Measurements from ENCODE around the gene UBA52. TPM values are rescaled to one million over a fixed set of nuclear protein-coding genes. Genes with fewer than 3 reads are reported as not detected.

Gene UBA52
- total RNA-seq, 4 donors from 2014 or later, result 405 to 1,087 (median 865) TPM

DNA sequence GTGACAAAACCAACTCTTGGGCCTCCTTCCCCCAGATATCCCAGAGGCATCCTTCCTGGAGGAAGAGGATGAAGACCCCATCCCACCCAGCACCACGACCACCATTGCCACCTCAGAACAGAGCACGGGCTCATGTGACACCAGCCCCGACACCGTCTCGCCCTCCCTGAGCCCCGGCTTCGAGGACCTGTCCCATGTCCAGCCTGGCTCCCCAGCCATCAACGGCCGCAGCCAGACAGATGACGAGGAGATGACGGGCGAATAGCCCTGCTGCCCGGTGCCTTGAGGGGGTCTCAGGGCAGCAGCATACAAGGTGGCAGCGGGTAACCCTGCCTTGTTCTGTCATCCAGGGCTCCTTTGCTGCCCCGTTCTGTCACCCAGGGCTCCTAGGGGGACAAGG, 3.3 kb upstream of the UBA52 start:
- peaks cover 67% of the 10 kb centered on the region for H3K36me3 ChIP-seq
- 94% methylated on average over 12 of the region's 15 CpGs for WGBS
- H3K27me3 ChIP-seq, result no peaks in the 10 kb centered on the region

DNA sequence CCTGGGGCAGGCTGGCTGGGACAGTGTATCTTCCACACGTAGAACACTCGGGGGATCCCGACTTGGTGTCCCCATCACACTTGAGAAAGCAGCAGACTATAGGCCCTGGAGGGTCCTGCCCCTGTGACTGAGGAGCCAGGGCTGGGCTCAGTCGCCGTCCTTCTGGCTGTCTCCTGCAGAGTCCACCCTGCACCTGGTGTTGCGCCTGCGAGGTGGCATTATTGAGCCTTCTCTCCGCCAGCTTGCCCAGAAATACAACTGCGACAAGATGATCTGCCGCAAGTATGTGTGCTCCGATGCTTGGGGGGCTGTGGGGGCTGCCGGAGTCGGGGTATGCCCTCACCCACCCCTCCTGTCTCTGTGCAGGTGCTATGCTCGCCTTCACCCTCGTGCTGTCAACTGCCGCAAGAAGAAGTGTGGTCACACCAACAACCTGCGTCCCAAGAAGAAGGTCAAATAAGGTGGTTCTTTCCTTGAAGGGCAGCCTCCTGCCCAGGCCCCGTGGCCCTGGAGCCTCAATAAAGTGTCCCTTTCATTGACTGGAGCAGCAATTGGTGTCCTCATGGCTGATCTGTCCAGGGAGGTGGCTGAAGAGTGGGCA, 3.1 kb downstream of the UBA52 start:
- H3K9me3 ChIP-seq, result no peaks in the 10 kb centered on the region
- no peak for TF ChIP-seq POLR2A (IDR thresholded peaks at IDR 0.05)
- no peak overlapping the region for H3K4me3 ChIP-seq
- no peak overlapping the region for H3K27ac ChIP-seq
- peaks cover 46% of the 10 kb centered on the region for H3K36me3 ChIP-seq
- H3K4me1 ChIP-seq, result peaks cover 19% of the 10 kb centered on the region
- 93% methylated on average over 15 of the region's 18 CpGs for WGBS
- no peaks in the 10 kb centered on the region for H3K27me3 ChIP-seq
- DNase-seq (ENCODE audit: low spot score in 2 of 2), result no peak

More for the DNA sequence above, 3.3 kb upstream of the UBA52 start:
- TF ChIP-seq, protein P1, sequence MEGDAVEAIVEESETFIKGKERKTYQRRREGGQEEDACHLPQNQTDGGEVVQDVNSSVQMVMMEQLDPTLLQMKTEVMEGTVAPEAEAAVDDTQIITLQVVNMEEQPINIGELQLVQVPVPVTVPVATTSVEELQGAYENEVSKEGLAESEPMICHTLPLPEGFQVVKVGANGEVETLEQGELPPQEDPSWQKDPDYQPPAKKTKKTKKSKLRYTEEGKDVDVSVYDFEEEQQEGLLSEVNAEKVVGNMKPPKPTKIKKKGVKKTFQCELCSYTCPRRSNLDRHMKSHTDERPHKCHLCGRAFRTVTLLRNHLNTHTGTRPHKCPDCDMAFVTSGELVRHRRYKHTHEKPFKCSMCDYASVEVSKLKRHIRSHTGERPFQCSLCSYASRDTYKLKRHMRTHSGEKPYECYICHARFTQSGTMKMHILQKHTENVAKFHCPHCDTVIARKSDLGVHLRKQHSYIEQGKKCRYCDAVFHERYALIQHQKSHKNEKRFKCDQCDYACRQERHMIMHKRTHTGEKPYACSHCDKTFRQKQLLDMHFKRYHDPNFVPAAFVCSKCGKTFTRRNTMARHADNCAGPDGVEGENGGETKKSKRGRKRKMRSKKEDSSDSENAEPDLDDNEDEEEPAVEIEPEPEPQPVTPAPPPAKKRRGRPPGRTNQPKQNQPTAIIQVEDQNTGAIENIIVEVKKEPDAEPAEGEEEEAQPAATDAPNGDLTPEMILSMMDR (IDR thresholded peaks at IDR 0.05), result no peak
- TF ChIP-seq POLR2AphosphoS5 (IDR thresholded peaks at IDR 0.05), result no peak
- no peak for TF ChIP-seq EP300 (IDR thresholded peaks at IDR 0.05)
- TF ChIP-seq POLR2A (IDR thresholded peaks at IDR 0.05), result no peak
- Histone ChIP-seq H3K9me3 (no peaks in the 10 kb centered on the region), H3K4me1 (peaks cover 17% of the 10 kb centered on the region), H3K27ac (no peak overlapping the region), H3K4me3 (no peak overlapping the region)
- no peak for DNase-seq (ENCODE audit: low spot score in 2 of 2)

DNA sequence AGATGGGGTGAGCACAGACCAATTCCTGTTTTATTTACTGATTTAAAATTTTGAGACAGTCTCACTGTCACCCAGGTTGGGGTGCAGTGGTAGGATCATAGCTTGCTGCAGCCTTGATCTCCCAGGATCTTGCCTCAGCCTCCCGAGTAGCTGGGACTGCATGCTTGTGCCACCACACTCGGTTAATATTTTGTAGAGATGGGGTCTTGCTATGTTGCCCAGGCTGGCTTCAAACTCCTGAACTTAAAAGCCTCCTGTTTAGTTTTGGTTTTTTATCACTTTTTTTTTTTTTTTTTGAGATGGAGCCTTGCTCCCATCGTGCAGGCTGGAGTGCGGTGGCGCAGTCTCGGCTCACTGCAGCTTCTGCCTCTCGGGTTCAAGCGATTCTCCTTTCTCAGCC, 4.7 kb downstream of the UBA52 start:
- Histone ChIP-seq H3K4me1 (peaks cover 14% of the 10 kb centered on the region), H3K36me3 (peaks cover 45% of the 10 kb centered on the region), H3K27me3 (no peaks in the 10 kb centered on the region), H3K4me3 (no peak overlapping the region), H3K27ac (no peak overlapping the region), H3K9me3 (no peaks in the 10 kb centered on the region)
- no peak for DNase-seq (ENCODE audit: low spot score in 2 of 2)
- WGBS, result 95% methylated on average over 7 of the region's 8 CpGs
- TF ChIP-seq EP300 (IDR thresholded peaks at IDR 0.05), result no peak
- no peak for TF ChIP-seq POLR2AphosphoS5 (IDR thresholded peaks at IDR 0.05)
- TF ChIP-seq POLR2A (IDR thresholded peaks at IDR 0.05), result no peak
- TF ChIP-seq, protein P1 (IDR thresholded peaks at IDR 0.05), result no peak

DNA sequence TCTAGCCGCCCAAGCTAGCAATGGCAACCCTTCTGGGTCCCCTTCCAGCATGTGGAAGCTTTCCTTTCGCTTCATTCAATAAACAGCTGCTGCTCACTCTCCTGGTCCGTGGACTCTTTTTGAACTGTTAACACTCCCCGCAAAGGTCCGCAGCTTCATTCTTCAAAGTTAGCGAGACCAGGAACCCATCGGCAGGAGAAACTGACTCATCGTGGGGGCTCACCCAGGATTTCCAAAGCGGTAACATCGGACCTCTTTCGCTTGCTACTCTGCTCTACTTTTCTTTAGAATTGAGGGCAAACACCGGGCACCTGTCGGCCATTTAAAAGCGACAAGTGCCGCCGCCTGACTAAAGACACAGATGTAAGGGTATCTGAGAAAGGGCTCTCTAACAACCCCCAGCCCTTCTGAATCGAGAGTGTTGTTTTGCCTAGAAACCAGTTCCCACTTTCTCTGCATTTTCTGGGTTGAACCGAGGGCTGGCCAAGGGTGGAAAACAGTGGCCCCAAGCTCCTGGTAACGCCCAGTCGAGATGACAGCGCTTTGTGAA, 5.8 kb downstream of the UBA52 start:
- H3K27me3 ChIP-seq, result no peaks in the 10 kb centered on the region
- TF ChIP-seq POLR2A (IDR thresholded peaks at IDR 0.05) (no peak), EP300 (IDR thresholded peaks at IDR 0.05) (no peak)
- TF ChIP-seq, protein P1 (IDR thresholded peaks at IDR 0.05), result no peak
- H3K4me3 ChIP-seq, result no peak overlapping the region
- H3K27ac ChIP-seq, result no peak overlapping the region
- 89% methylated on average over 20 of the region's 21 CpGs for WGBS
- no peak for DNase-seq (ENCODE audit: low spot score in 2 of 2)
- H3K36me3 ChIP-seq, result peaks cover 45% of the 10 kb centered on the region
- peaks cover 11% of the 10 kb centered on the region for H3K4me1 ChIP-seq
- H3K9me3 ChIP-seq, result no peaks in the 10 kb centered on the region

DNA sequence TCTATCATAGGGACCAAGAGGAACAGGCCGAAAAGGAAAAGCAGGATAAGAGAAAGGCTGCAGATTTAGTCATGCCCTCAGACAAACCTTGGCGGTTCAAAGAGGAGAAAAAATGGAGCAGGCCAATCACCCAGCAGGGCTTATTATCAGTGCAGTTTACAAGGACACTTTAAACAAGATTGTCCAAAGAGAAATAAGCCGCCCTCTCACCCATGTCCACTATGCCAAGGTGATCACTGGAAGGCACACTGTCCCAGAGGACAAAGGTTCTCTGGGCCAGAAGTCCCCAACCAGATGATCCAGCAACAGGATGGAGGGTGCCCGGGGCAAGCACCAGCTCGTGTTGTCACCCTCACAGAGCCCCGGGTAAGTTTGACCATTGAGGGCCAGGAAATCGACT, 8.7 kb downstream of the UBA52 start:
- H3K4me3 ChIP-seq, result no peak overlapping the region
- TF ChIP-seq, protein P1 (IDR thresholded peaks at IDR 0.05), result no peak
- no peak for TF ChIP-seq POLR2AphosphoS5 (IDR thresholded peaks at IDR 0.05)
- TF ChIP-seq POLR2A (IDR thresholded peaks at IDR 0.05), result no peak
- TF ChIP-seq EP300 (IDR thresholded peaks at IDR 0.05), result no peak
- WGBS, result 73% methylated on average over 7 of the region's 7 CpGs
- no peak for DNase-seq (ENCODE audit: low spot score in 2 of 2)
- H3K9me3 ChIP-seq, result no peaks in the 10 kb centered on the region
- H3K27ac ChIP-seq, result no peak overlapping the region
- no peaks in the 10 kb centered on the region for H3K4me1 ChIP-seq
- no peaks in the 10 kb centered on the region for H3K27me3 ChIP-seq
- H3K36me3 ChIP-seq, result peaks cover 23% of the 10 kb centered on the region
